DOHH2 (cell line): ENCODE measurements around the gene CRELD2.

Experiments used
- H3F3A ChIP-seq: fragments of 200-600 bp; sonication (generic), shearing (Covaris generic); 2 replicates; pipeline ENCODE4 v1.6.0; 2016; ENCODE audit warnings: antibody characterized with exemption, mild to moderate bottlenecking; ENCODE audit not compliant: control insufficient read depth, insufficient read depth
- H3K27ac ChIP-seq: fragments of 200-600 bp; sonication (generic); 2 replicates; pipeline ENCODE4 v1.5.1; 2014; ENCODE audit warnings: low read depth, mild to moderate bottlenecking, low read length, moderate library complexity
- H3K27me3 ChIP-seq: fragments of 200-600 bp; sonication (generic); 2 replicates; pipeline ENCODE4 v1.6.1; 2014; ENCODE audit warnings: mild to moderate bottlenecking, low read length, mixed read lengths; ENCODE audit not compliant: control insufficient read depth
- H3K36me3 ChIP-seq: fragments of 200-600 bp; sonication (generic); 2 replicates; pipeline ENCODE4 v1.6.1; 2014; ENCODE audit warnings: mild to moderate bottlenecking, low read length, moderate library complexity, mixed read lengths; ENCODE audit not compliant: control insufficient read depth
- H3K4me1 ChIP-seq: fragments of 200-600 bp; sonication (generic); 2 replicates; pipeline ENCODE4 v1.6.1; 2014; ENCODE audit warnings: mild to moderate bottlenecking, low read length, mixed read lengths; ENCODE audit not compliant: control insufficient read depth
- H3K4me2 ChIP-seq: fragments of 200-600 bp; sonication (generic); 2 replicates; pipeline ENCODE4 v1.6.0; 2014; ENCODE audit warnings: mild to moderate bottlenecking, low read length, moderate library complexity
- H3K4me3 ChIP-seq: fragments of 200-600 bp; sonication (generic); 2 replicates; pipeline ENCODE4 v1.5.1; 2014; ENCODE audit warnings: mild to moderate bottlenecking, low read length, mixed read lengths
- H3K79me2 ChIP-seq: fragments of 200-600 bp; sonication (generic); 2 replicates; pipeline ENCODE4 v1.6.1; 2014; ENCODE audit warnings: mild to moderate bottlenecking, low read length, mixed read lengths; ENCODE audit not compliant: control insufficient read depth
- H3K9me2 ChIP-seq: fragments of 200-600 bp; sonication (generic); replicated peaks from 2 replicates; pipeline ENCODE4 v1.6.1; 2014; ENCODE audit warnings: mild to moderate bottlenecking, low read length, mixed read lengths; ENCODE audit not compliant: control insufficient read depth
- H3K9me3 ChIP-seq: fragments of 200-600 bp; sonication (generic); 2 replicates; pipeline ENCODE4 v1.6.1; 2014; ENCODE audit warnings: antibody characterized with exemption, low read length, mixed read lengths; ENCODE audit not compliant: control insufficient read depth, insufficient read depth
- H4K20me1 ChIP-seq: fragments of 200-600 bp; sonication (generic); 2 replicates; pipeline ENCODE4 v1.6.0; 2014; ENCODE audit warnings: low read depth, mild to moderate bottlenecking, antibody characterized with exemption, low read length, moderate library complexity; ENCODE audit not compliant: control insufficient read depth, insufficient read depth
- EZH2phosphoT487 ChIP-seq: fragments of 200-600 bp; sonication (generic); IDR thresholded peaks from 2 replicates; pipeline ENCODE4 v1.6.1; 2017; ENCODE audit warnings: borderline replicate concordance, mild to moderate bottlenecking, antibody characterized with exemption, low read length, moderate library complexity, mixed read lengths
- TF ChIP-seq, protein P1 (sequence below): fragments of 200-600 bp; sonication (generic); IDR thresholded peaks from one replicate; pipeline ENCODE4 v1.5.1; 2014; ENCODE audit warnings: antibody characterized with exemption, mild to moderate bottlenecking, low read depth, low read length; ENCODE audit not compliant: poor library complexity, severe bottlenecking

The CRELD2 gene

DNA sequence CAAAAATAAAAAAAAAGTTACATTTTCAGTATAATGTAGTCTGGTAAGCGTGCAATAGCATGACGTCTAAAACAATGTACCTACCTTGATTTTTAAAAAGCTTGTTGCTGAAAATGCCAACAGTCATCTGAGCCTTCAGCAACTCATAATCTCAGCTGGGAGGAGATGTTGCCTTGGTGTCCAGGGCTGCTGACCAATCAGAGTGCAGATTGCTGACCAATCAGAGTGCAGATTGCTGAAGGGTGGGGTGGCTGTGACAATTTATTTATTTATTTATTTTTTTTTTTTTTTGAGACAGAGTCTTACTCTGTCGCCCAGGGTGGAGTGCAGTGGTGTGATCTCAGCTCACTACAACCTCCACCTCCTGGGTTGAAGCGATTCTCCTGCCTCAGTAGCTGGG lies 47.0 kb upstream of the CRELD2 start:
- no peak overlapping the region for H3K4me2 ChIP-seq
- H3K79me2 ChIP-seq: peaks cover 98% of the 10 kb centered on the region
- H3K27me3 ChIP-seq: no peaks in the 10 kb centered on the region
- H3K36me3 ChIP-seq: peaks cover 37% of the 10 kb centered on the region
- no peak overlapping the region for H3K27ac ChIP-seq
- TF ChIP-seq EZH2phosphoT487: no peak
- TF ChIP-seq, protein P1, sequence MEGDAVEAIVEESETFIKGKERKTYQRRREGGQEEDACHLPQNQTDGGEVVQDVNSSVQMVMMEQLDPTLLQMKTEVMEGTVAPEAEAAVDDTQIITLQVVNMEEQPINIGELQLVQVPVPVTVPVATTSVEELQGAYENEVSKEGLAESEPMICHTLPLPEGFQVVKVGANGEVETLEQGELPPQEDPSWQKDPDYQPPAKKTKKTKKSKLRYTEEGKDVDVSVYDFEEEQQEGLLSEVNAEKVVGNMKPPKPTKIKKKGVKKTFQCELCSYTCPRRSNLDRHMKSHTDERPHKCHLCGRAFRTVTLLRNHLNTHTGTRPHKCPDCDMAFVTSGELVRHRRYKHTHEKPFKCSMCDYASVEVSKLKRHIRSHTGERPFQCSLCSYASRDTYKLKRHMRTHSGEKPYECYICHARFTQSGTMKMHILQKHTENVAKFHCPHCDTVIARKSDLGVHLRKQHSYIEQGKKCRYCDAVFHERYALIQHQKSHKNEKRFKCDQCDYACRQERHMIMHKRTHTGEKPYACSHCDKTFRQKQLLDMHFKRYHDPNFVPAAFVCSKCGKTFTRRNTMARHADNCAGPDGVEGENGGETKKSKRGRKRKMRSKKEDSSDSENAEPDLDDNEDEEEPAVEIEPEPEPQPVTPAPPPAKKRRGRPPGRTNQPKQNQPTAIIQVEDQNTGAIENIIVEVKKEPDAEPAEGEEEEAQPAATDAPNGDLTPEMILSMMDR: no peak
- no peaks in the 10 kb centered on the region for H3K4me1 ChIP-seq
- H3K4me3 ChIP-seq: no peak overlapping the region
- no peaks in the 10 kb centered on the region for H3F3A ChIP-seq
- peaks cover 9% of the 10 kb centered on the region; the same call in 1 of the 2 replicates for H4K20me1 ChIP-seq
- H3K9me2 ChIP-seq: no peaks in the 10 kb centered on the region
- H3K9me3 ChIP-seq: no peaks in the 10 kb centered on the region

DNA sequence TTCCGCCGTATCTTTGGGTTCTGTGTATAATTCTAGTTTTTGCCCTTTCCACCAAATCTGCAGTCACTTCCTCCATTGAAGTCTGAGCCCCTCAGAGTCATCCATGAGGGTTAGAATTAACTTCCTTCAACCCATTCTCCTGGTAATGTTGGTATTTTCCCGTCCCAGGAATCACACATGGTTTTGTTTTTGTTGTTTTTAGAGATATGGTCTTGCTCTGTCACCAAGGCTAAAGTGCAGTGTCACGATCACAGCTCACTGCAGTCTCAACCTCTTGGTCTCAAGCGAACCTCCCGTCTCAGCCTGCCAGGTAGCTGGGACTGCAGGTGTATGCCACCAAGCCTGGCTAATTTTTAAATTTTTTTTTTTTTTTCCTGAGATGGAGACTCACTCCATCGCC lies 46.1 kb upstream of the CRELD2 start:
- H4K20me1 ChIP-seq: peaks cover 7% of the 10 kb centered on the region; the same call in 1 of the 2 replicates

DNA sequence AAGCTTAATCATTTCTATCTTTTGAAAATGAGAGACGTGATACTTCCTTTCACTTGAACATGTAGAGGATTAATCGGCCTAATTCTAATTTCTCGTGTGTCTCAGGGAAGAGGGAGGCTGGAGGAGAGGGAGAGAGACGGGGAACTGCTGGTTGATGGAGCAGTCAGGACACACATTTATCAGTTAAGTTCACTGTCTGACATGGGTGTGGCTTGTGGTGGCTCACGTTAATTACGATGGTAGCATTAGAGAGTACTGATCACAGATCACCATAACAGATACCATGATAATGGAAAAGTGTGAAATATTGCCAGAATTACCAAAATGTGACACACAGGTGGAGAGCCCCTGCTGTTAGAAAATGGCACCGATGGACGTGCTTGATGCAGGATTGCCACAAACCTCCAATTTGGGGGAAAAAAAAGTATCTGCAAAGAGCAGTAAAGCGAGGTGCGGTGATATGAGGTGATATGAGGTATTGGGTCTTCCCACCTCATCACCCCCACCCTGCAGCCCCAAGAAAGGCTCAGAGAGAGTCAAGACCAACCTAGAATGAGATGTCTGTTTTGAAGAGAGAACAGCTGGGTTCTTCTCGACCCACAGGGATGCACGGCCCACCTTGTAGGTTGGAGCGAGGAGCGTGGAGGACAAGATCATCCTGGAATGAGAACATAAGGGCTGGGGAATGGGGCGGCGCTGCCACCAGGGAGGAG lies 45.0 kb upstream of the CRELD2 start:
- Histone ChIP-seq H3K9me2 (no peaks in the 10 kb centered on the region), H4K20me1 (peaks cover 5% of the 10 kb centered on the region; the same call in 1 of the 2 replicates), H3K9me3 (no peaks in the 10 kb centered on the region), H3K4me3 (no peak overlapping the region), H3K4me1 (no peaks in the 10 kb centered on the region), H3F3A (no peaks in the 10 kb centered on the region), H3K36me3 (peaks cover 29% of the 10 kb centered on the region), H3K27me3 (no peaks in the 10 kb centered on the region), H3K27ac (no peak overlapping the region), H3K4me2 (no peak overlapping the region), H3K79me2 (peaks cover 97% of the 10 kb centered on the region)
- no peak for TF ChIP-seq EZH2phosphoT487
- TF ChIP-seq, protein P1: no peak

More for the DNA sequence above, 46.1 kb upstream of the CRELD2 start:
- peaks cover 34% of the 10 kb centered on the region for H3K36me3 ChIP-seq
- TF ChIP-seq EZH2phosphoT487: no peak
- TF ChIP-seq, protein P1: no peak
- H3F3A ChIP-seq: no peaks in the 10 kb centered on the region
- no peaks in the 10 kb centered on the region for H3K4me1 ChIP-seq
- H3K9me2 ChIP-seq: no peaks in the 10 kb centered on the region
- H3K9me3 ChIP-seq: no peaks in the 10 kb centered on the region
- no peak overlapping the region for H3K4me3 ChIP-seq
- peaks cover 97% of the 10 kb centered on the region for H3K79me2 ChIP-seq
- no peak overlapping the region for H3K27ac ChIP-seq
- H3K27me3 ChIP-seq: no peaks in the 10 kb centered on the region
- H3K4me2 ChIP-seq: no peak overlapping the region
